Karpas-422 (cell line): ENCODE measurements around the gene RPL13. TPM values are rescaled to one million over a fixed set of nuclear protein-coding genes. Genes with fewer than 3 reads are reported as not detected.
"Not testable (repeated sequence)": the region's sequence is repeated elsewhere in the genome, so short reads cannot be mapped to it uniquely, and the experiment has no call there.

Experiments
- DNase-seq: peaks from one replicate; pipeline ENCODE4 v3.0.0-alpha.2; 2015
- H2AFZ ChIP-seq: fragments of 200-600 bp; sonication (generic); 2 replicates; pipeline ENCODE4 v1.6.1; 2014; ENCODE audit warnings: antibody characterized with exemption, low read length, mixed read lengths
- H3K27ac ChIP-seq: fragments of 200-600 bp; sonication (generic); 2 replicates; pipeline ENCODE4 v1.5.1; 2014; ENCODE audit warnings: mild to moderate bottlenecking, low read length, moderate library complexity
- H3K27me3 ChIP-seq: fragments of 200-600 bp; sonication (generic); 2 replicates; pipeline ENCODE4 v1.6.1; 2014; ENCODE audit warnings: low read length, mixed read lengths
- H3K36me3 ChIP-seq: fragments of 200-600 bp; sonication (generic); 2 replicates; pipeline ENCODE4 v1.6.1; 2014; ENCODE audit warnings: low read length, mixed read lengths; ENCODE audit not compliant: insufficient read depth
- H3K4me1 ChIP-seq: fragments of 200-600 bp; sonication (generic); 2 replicates; pipeline ENCODE4 v1.6.1; 2014; ENCODE audit warnings: mild to moderate bottlenecking, low read length, mixed read lengths
- H3K4me2 ChIP-seq: fragments of 200-600 bp; sonication (generic); 2 replicates; pipeline ENCODE4 v1.6.1; 2014; ENCODE audit warnings: low read length, low read depth, mild to moderate bottlenecking; ENCODE audit not compliant: poor library complexity, severe bottlenecking
- H3K4me3 ChIP-seq: fragments of 200-600 bp; sonication (generic); 2 replicates; pipeline ENCODE4 v1.5.1; 2014; ENCODE audit warnings: mild to moderate bottlenecking, antibody characterized with exemption, low read length, mixed read lengths
- H3K79me2 ChIP-seq: fragments of 200-600 bp; sonication (generic); 2 replicates; pipeline ENCODE4 v1.6.1; 2014; ENCODE audit warnings: mild to moderate bottlenecking, low read length, mixed read lengths
- H3K9ac ChIP-seq: fragments of 200-600 bp; sonication (generic); 2 replicates; pipeline ENCODE4 v1.6.0; 2014; ENCODE audit warnings: low read length
- H3K9me2 ChIP-seq: fragments of 200-600 bp; sonication (generic), shearing (Covaris generic); replicated peaks from 2 replicates; pipeline ENCODE4 v1.6.0; 2014; ENCODE audit warnings: mild to moderate bottlenecking, low read length, moderate library complexity; ENCODE audit not compliant: insufficient read depth
- H3K9me3 ChIP-seq: fragments of 300-700, 200-600 bp; sonication (generic); 2 replicates; pipeline ENCODE4 v1.6.1; 2014; ENCODE audit warnings: low read length, mixed read lengths
- H4K20me1 ChIP-seq: fragments of 200-600 bp; sonication (generic); 2 replicates; pipeline ENCODE4 v1.6.1; 2014; ENCODE audit warnings: mild to moderate bottlenecking, antibody characterized with exemption, low read length, low read depth; ENCODE audit not compliant: insufficient read depth
- total RNA-seq: library from RNA; depleted of rRNA; stranded (reverse); fragments of >200 nt; shearing (Covaris generic); gene quantifications from 2 replicates; pipeline ENCODE4 v1.2.3, GENCODE V29; 2014; ENCODE audit warnings: low replicate concordance

RPL13 gene
- total RNA-seq, 1 experiment from 2014 or later: 6,565 TPM

DNA sequence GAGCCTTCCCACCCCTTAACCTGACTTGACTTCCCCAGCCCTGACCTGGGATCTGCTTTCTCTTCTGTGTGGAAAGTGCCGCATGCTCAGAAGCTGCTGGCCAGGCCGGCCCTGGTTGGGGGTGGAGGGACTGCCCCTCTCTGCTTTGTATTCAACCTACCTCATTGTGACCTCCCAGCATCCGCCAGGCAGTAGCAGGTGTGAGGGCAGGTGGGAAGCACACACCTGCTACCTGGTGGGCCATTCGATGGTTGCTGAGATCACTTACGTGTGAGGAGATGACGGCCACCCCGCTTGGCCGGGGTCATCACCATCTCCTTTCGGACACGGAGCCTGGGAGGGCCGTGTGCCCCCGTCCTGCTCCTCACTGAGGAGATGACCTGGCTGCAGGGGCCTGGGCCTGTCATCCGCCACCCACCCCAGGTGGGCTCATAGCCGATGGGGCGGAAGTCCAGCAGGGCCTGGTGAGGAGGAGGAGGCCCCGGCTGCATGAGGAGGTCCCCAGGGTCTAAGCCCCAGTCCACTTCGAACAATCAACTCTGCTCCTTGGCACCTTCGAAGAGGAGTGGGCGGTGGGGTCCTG lies 22.2 kb downstream of the RPL13 start:
- Histone ChIP-seq H3K79me2 (no peaks in the 10 kb centered on the region), H3K27ac (no peak overlapping the region), H3K4me1 (no peaks in the 10 kb centered on the region), H3K4me2 (no peak overlapping the region), H3K27me3 (no peaks in the 10 kb centered on the region), H3K36me3 (no peaks in the 10 kb centered on the region), H3K9ac (no peak overlapping the region), H3K9me3 (peaks cover 3% of the 10 kb centered on the region; the same call in 1 of the 2 replicates), H4K20me1 (no peaks in the 10 kb centered on the region), H3K4me3 (no peak overlapping the region), H2AFZ (no peak overlapping the region), H3K9me2 (no peaks in the 10 kb centered on the region)
- DNase-seq: no peak

DNA sequence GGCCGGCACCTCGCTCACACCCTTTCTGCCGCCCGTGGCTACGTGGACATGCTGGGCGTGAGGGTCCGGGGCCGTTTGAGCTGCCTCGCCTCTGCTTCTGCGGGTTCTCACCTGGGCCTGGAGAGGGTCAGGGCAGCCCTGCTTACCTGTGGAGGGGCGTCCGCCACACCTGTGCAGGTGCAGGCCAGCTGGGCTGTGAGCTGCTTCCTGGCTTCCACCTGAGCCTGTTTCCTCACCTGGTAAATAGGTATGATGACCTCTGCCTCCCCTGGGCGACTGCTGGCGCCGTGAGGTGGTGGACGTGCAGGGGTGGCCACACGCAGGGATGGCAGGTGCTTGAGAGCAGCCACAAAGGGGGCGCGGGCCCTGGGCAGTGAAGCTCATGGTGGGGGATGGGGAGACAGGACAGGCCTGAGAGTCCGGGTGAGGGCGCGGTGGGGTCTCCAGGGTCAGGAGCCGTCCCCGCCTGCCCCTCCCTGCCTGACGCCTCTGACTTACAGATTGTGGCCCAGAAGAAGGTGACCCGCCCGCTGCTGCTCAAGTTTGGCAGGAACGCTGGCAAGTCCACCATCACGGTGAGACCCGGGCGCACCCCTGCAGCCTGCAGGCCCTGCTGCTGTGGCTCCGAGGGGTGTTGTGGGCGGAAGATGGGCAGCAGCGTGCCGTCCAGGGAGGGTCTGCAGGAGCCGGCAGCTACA lies 22.9 kb downstream of the RPL13 start:
- H3K4me1 ChIP-seq: no peaks in the 10 kb centered on the region
- H3K9me2 ChIP-seq: no peaks in the 10 kb centered on the region
- H3K27me3 ChIP-seq: no peaks in the 10 kb centered on the region
- H3K36me3 ChIP-seq: no peaks in the 10 kb centered on the region
- no peak overlapping the region for H2AFZ ChIP-seq
- H3K27ac ChIP-seq: no peak overlapping the region
- H3K4me2 ChIP-seq: no peak overlapping the region
- no peak overlapping the region for H3K4me3 ChIP-seq
- peaks cover 3% of the 10 kb centered on the region; the same call in 1 of the 2 replicates for H3K9me3 ChIP-seq
- H4K20me1 ChIP-seq: no peaks in the 10 kb centered on the region
- H3K9ac ChIP-seq: no peak overlapping the region
- no peak for DNase-seq
- H3K79me2 ChIP-seq: no peaks in the 10 kb centered on the region

DNA sequence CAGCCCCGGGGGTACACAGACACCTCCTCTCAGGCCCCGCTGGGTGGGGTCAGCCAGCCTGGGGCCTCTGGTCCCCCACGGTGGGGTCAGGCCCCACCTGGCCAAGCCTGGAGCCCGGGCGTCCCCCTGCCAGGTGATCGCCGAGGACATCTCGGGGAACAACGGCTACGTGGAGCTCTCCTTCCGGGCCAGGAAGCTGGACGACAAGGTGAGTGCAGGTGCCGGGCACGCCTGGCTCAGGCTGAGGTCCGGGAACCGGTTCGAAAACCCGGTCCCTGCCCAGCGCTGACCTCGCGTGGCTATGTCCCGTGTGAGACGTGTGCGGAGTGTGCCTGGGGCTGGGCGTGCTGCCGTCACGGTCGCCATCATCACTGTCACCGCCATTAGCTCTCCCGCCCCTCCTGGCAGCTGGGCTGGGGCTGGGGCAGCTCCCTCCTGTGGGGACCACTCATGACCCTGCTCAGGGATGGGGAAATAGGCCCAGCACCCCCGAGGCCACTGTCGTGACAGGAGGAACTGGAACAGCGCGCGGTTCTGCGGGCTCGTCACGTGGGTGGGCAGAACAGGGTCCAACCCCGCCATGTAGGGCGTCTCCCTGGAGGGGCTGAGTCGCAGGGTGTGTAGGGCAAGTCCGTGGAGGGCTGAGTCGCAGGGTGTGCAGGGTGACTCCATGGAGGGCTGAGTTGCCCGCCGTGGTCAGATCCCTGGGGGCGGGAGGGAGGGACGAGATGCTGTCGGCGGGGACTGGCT lies 23.6 kb downstream of the RPL13 start:
- no peak overlapping the region for H3K4me3 ChIP-seq
- peaks cover 3% of the 10 kb centered on the region; the same call in 1 of the 2 replicates for H3K9me3 ChIP-seq
- no peaks in the 10 kb centered on the region for H3K27me3 ChIP-seq
- no peak overlapping the region for H2AFZ ChIP-seq
- no peaks in the 10 kb centered on the region for H4K20me1 ChIP-seq
- H3K79me2 ChIP-seq: no peaks in the 10 kb centered on the region
- H3K27ac ChIP-seq: no peak overlapping the region
- no peaks in the 10 kb centered on the region for H3K4me1 ChIP-seq
- H3K4me2 ChIP-seq: no peak overlapping the region
- H3K9ac ChIP-seq: no peak overlapping the region
- H3K9me2 ChIP-seq: no peaks in the 10 kb centered on the region
- DNase-seq: no peak
- no peaks in the 10 kb centered on the region for H3K36me3 ChIP-seq

DNA sequence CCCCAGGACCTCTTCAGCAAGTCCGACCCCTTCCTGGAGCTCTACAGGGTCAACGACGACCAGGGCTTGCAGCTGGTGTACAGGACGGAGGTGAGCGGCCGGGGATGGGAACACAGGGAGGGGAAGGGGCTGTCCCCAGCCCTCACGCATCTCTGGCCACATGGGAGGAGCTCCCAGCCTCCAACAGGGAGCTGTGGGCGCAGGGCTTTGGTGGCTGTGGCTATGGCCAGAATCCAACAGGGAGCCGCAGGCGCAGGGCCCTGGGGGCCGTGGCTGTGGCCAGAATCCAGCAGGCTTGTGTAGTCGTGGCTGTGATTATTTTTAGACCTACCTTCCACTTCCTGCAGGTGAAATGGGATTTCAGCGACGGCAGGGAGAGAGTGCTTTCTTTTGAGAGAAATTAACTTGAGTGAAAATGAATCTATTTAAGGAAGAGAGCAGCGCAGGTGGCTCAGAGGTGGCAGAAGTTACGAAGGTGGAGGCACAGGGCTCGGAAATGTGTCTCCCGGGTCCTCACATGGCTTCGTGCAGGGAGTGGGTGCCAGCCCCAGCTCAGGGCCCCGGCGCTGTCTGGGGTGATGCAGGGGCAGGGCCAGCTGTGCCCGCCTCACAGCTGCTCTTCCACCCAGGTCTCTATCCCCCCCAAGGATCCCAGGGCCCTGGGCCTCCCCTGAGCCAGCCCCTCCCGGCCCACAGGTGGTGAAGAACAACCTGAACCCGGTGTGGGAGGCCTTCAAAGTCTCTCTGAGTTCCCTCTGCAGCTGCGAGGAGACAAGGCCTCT lies 24.5 kb downstream of the RPL13 start:
- H3K4me1 ChIP-seq: no peaks in the 10 kb centered on the region
- H3K27me3 ChIP-seq: no peaks in the 10 kb centered on the region
- no peak overlapping the region for H3K9ac ChIP-seq
- H3K36me3 ChIP-seq: no peaks in the 10 kb centered on the region
- DNase-seq: no peak
- H3K9me3 ChIP-seq: peaks cover 3% of the 10 kb centered on the region; the same call in 1 of the 2 replicates
- H3K9me2 ChIP-seq: no peaks in the 10 kb centered on the region
- no peak overlapping the region for H2AFZ ChIP-seq
- H3K79me2 ChIP-seq: no peaks in the 10 kb centered on the region
- no peaks in the 10 kb centered on the region for H4K20me1 ChIP-seq
- no peak overlapping the region for H3K4me2 ChIP-seq
- no peak overlapping the region for H3K27ac ChIP-seq
- no peak overlapping the region for H3K4me3 ChIP-seq

DNA sequence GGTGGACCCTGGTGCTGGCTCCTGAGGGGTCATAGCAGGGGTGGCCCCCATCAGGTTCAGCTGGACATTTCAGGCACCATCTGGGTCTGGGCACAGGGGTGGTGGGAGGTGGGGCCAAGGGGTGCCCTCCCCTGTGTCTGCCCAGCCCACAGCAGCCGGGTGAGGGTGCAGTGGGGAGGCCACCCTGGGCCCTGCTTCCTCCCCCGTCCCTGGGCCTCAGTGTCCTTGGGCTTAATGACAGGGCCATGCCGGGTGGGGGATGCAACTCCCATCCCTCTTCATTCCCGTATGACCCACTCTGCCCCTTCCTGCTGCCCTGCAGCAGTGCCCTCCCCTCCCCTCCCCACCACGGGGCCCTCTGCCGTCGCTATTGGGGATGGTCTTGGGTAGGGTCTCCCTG lies 25.7 kb downstream of the RPL13 start:
- DNase-seq: no peak
- H3K79me2 ChIP-seq: no peaks in the 10 kb centered on the region
- no peak overlapping the region for H3K27ac ChIP-seq
- H3K9me2 ChIP-seq: no peaks in the 10 kb centered on the region
- no peaks in the 10 kb centered on the region for H3K9me3 ChIP-seq
- no peaks in the 10 kb centered on the region for H4K20me1 ChIP-seq
- no peaks in the 10 kb centered on the region for H3K36me3 ChIP-seq
- no peak overlapping the region for H3K4me3 ChIP-seq
- no peak overlapping the region for H2AFZ ChIP-seq
- H3K4me2 ChIP-seq: no peak overlapping the region
- no peaks in the 10 kb centered on the region for H3K4me1 ChIP-seq
- no peak overlapping the region for H3K9ac ChIP-seq
- no peaks in the 10 kb centered on the region for H3K27me3 ChIP-seq

DNA sequence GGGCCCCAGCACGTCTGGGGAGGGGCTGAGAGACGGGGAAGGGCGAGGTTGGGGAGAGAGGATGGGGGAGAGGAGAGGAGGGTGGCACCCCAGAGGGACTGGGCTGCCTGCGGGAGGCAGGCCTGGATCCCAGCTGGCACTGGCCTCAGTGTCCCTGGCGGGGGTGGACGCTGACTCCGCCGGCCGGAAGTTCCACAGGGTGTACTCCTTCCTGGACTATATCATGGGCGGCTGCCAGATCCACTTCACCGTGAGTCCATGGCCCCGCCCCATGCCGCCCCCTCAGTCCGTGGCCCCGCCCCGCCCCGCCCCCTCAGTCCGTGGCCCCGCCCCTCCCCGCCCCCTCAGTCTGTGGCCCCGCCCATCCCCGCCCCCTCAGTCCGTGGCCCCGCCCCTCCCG lies 26.4 kb downstream of the RPL13 start:
- DNase-seq: no peak
- no peaks in the 10 kb centered on the region for H3K4me1 ChIP-seq
- H2AFZ ChIP-seq: no peak overlapping the region
- no peak overlapping the region for H3K4me3 ChIP-seq
- H3K9ac ChIP-seq: no peak overlapping the region
- H3K27me3 ChIP-seq: no peaks in the 10 kb centered on the region
- no peaks in the 10 kb centered on the region for H3K36me3 ChIP-seq
- H3K4me2 ChIP-seq: no peak overlapping the region
- H4K20me1 ChIP-seq: no peaks in the 10 kb centered on the region
- H3K9me3 ChIP-seq: no peaks in the 10 kb centered on the region
- H3K79me2 ChIP-seq: no peaks in the 10 kb centered on the region
- H3K9me2 ChIP-seq: no peaks in the 10 kb centered on the region
- no peak overlapping the region for H3K27ac ChIP-seq

DNA sequence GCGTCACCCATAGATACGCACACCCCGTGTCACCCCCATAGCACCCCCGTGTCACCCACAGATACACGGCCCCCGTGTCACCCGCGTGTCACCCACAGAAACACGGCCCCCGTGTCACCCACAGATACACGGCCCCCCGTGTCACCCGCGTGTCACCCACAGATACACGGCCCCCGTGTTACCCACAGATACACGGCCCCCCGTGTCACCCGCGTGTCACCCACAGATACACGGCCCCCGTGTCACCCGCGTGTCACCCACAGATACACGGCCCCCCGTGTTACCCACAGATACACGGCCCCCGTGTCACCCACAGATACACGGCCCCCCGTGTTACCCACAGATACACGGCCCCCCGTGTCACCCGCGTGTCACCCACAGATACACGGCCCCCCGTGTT lies 27.2 kb downstream of the RPL13 start:
- not testable (repeated sequence) for DNase-seq, H3K79me2 ChIP-seq, H3K36me3 ChIP-seq, H3K9ac ChIP-seq, H3K27ac ChIP-seq, H3K9me2 ChIP-seq, H3K4me2 ChIP-seq, H2AFZ ChIP-seq, H3K4me1 ChIP-seq, H3K4me3 ChIP-seq, H3K9me3 ChIP-seq, H4K20me1 ChIP-seq, H3K27me3 ChIP-seq
